ENCODE data around the gene CDR2L. TPM values are rescaled to one million over a fixed set of nuclear protein-coding genes. Genes with fewer than 3 reads are reported as not detected.

The CDR2L gene
- total RNA-seq, 2 experiments from 2014 or later, result 1.1 to 1.3 TPM

GRCh38 chr17:74951680-74952421 is 35.6 kb upstream of the CDR2L start:
- intact Hi-C loops (cut with micrococcal nuclease), result no loop called here
- Mint-ChIP-seq H3K27me3 (no peaks in the 10 kb centered on the region), H3K4me1 (ENCODE audit: low read depth) (no peaks in the 10 kb centered on the region), H3K9me3 (no peaks in the 10 kb centered on the region), H3K4me3 (no peak overlapping the region), H3K27ac (no peak overlapping the region), H3K36me3 (no peaks in the 10 kb centered on the region)
- ChIA-PET POLR2A (no interaction called here), CTCF (interaction anchor here (0.5 to 2.4 kb wide), 2 partner anchors 9 to 154 kb away, joined by 3 to 21 read pairs; no protein-coding TSS in a partner anchor)
- DNase-seq, result no peak

GRCh38 chr17:74952431-74953133 is 34.9 kb upstream of the CDR2L start:
- DNase-seq, result no peak
- H3K27me3 Mint-ChIP-seq, result no peaks in the 10 kb centered on the region
- no peak overlapping the region for H3K27ac Mint-ChIP-seq
- no peaks in the 10 kb centered on the region for H3K36me3 Mint-ChIP-seq
- ChIA-PET CTCF (interaction anchor here (1.0 to 2.4 kb wide), 2 partner anchors 9 to 162 kb away, joined by 3 to 21 read pairs; no protein-coding TSS in a partner anchor), POLR2A (interaction anchor here (0.6 kb wide), 1 partner anchor 34 kb away, joined by 3 read pairs; no protein-coding TSS in a partner anchor)
- no peaks in the 10 kb centered on the region for H3K4me1 Mint-ChIP-seq (ENCODE audit: low read depth)
- no peak overlapping the region for H3K4me3 Mint-ChIP-seq
- no peaks in the 10 kb centered on the region for H3K9me3 Mint-ChIP-seq
- intact Hi-C loops (cut with micrococcal nuclease), result no loop called here

- Mint-ChIP-seq H3K4me1 (ENCODE audit: low read depth) (peaks cover 2% of the 10 kb centered on the region), H3K27me3 (no peaks in the 10 kb centered on the region), H3K27ac (no peak overlapping the region), H3K9me3 (no peaks in the 10 kb centered on the region), H3K4me3 (no peak overlapping the region), H3K36me3 (no peaks in the 10 kb centered on the region)
- intact Hi-C loops (cut with micrococcal nuclease), result no loop called here
- POLR2A ChIA-PET, result interaction anchor here (0.6 kb wide), 1 partner anchor 35 kb away, joined by 3 read pairs; no protein-coding TSS in a partner anchor
- CTCF ChIA-PET, result interaction anchor here (1.0 to 9.3 kb wide), 3 partner anchors 8 to 162 kb away, joined by 3 to 195 read pairs (median 21); partner anchors contain the start of genes OTOP2 and USH1G
- no peak for DNase-seq
Observed at GRCh38 chr17:74953134-74953687, 34.2 kb upstream of the CDR2L start.

- CTCF ChIA-PET, result interaction anchor here (9.3 kb wide), 1 partner anchor 30 kb away, joined by 195 read pairs; the partner anchor contains the start of genes OTOP2 and USH1G
- no peaks in the 10 kb centered on the region for H3K27me3 Mint-ChIP-seq
- POLR2A ChIA-PET, result no interaction called here
- intact Hi-C loops (cut with micrococcal nuclease), result no loop called here
- DNase-seq, result no peak
- no peaks in the 10 kb centered on the region for H3K9me3 Mint-ChIP-seq
- peaks cover 2% of the 10 kb centered on the region for H3K4me1 Mint-ChIP-seq (ENCODE audit: low read depth)
- H3K36me3 Mint-ChIP-seq, result no peaks in the 10 kb centered on the region
- H3K27ac Mint-ChIP-seq, result no peak overlapping the region
- no peak overlapping the region for H3K4me3 Mint-ChIP-seq
Observed at GRCh38 chr17:74954115-74954514, 33.3 kb upstream of the CDR2L start.

- Mint-ChIP-seq H3K27ac (no peak overlapping the region), H3K9me3 (no peaks in the 10 kb centered on the region), H3K4me3 (no peak overlapping the region), H3K36me3 (no peaks in the 10 kb centered on the region), H3K4me1 (ENCODE audit: low read depth) (peaks cover 2% of the 10 kb centered on the region), H3K27me3 (no peaks in the 10 kb centered on the region)
- DNase-seq, result no peak
- intact Hi-C loops (cut with micrococcal nuclease), result loop anchor here (5.0 kb wide), 1 partner anchor 163 kb away; no protein-coding TSS in a partner anchor
- CTCF ChIA-PET, result interaction anchor here (9.3 kb wide), 1 partner anchor 31 kb away, joined by 195 read pairs; the partner anchor contains the start of genes OTOP2 and USH1G
- POLR2A ChIA-PET, result no interaction called here
Observed at GRCh38 chr17:74954665-74955421, 32.6 kb upstream of the CDR2L start.

GRCh38 chr17:74956093-74956492 is 31.3 kb upstream of the CDR2L start:
- DNase-seq, result no peak
- no peak overlapping the region for H3K27ac Mint-ChIP-seq
- H3K36me3 Mint-ChIP-seq, result no peaks in the 10 kb centered on the region
- H3K27me3 Mint-ChIP-seq, result no peaks in the 10 kb centered on the region
- H3K4me3 Mint-ChIP-seq, result no peak overlapping the region
- CTCF ChIA-PET, result interaction anchor here (1.1 to 9.3 kb wide), 6 partner anchors 9 to 113 kb away, joined by 3 to 195 read pairs (median 3); partner anchors contain the start of genes MRPL58, OTOP2 and USH1G
- H3K9me3 Mint-ChIP-seq, result no peaks in the 10 kb centered on the region
- POLR2A ChIA-PET, result no interaction called here
- H3K4me1 Mint-ChIP-seq (ENCODE audit: low read depth), result peaks cover 6% of the 10 kb centered on the region
- intact Hi-C loops (cut with micrococcal nuclease), result loop anchor here (5.0 kb wide), 1 partner anchor 164 kb away; no protein-coding TSS in a partner anchor

- ChIA-PET POLR2A (no interaction called here), CTCF (interaction anchor here (0.6 to 9.3 kb wide), 40 partner anchors 9 to 385 kb away, joined by 3 to 195 read pairs (median 4); partner anchors contain the start of genes ARMC7, CDR2L, FADS6 and FDXR)
- Mint-ChIP-seq H3K36me3 (no peaks in the 10 kb centered on the region), H3K4me1 (ENCODE audit: low read depth) (peaks cover 9% of the 10 kb centered on the region), H3K27me3 (no peaks in the 10 kb centered on the region), H3K27ac (no peak overlapping the region), H3K9me3 (no peaks in the 10 kb centered on the region), H3K4me3 (no peak overlapping the region)
- intact Hi-C loops (cut with micrococcal nuclease), result loop anchor here (1.0 to 5.0 kb wide), 2 partner anchors 35 to 166 kb away; partner anchors contain the start of gene USH1G
- peak; percentile 85 for DNase-seq
Observed at GRCh38 chr17:74957935-74958740, 29.3 kb upstream of the CDR2L start.

GRCh38 chr17:74959826-74960515 is 27.5 kb upstream of the CDR2L start:
- intact Hi-C loops (cut with micrococcal nuclease), result loop anchor here (2.0 to 5.0 kb wide), 4 partner anchors 52 to 222 kb away; partner anchors contain the start of genes MRPL58 and SUMO2
- H3K4me1 Mint-ChIP-seq (ENCODE audit: low read depth), result peaks cover 9% of the 10 kb centered on the region
- ChIA-PET POLR2A (interaction anchor here (0.6 to 1.0 kb wide), 2 partner anchors 52 to 287 kb away, joined by 3 read pairs; partner anchors contain the start of gene MRPL58), CTCF (interaction anchor here (0.8 to 9.3 kb wide), 41 partner anchors 8 to 452 kb away, joined by 3 to 195 read pairs (median 9); partner anchors contain the start of genes ARMC7, ATP5PD, CDR2L and HID1)
- H3K9me3 Mint-ChIP-seq, result no peaks in the 10 kb centered on the region
- no peaks in the 10 kb centered on the region for H3K36me3 Mint-ChIP-seq
- no peak overlapping the region for H3K4me3 Mint-ChIP-seq
- H3K27me3 Mint-ChIP-seq, result no peaks in the 10 kb centered on the region
- DNase-seq, result no peak
- H3K27ac Mint-ChIP-seq, result no peak overlapping the region

- intact Hi-C loops (cut with micrococcal nuclease), result loop anchor here (1.0 to 5.0 kb wide), 5 partner anchors 52 to 241 kb away; partner anchors contain the start of genes ARMC7, MRPL58 and SUMO2
- POLR2A ChIA-PET, result interaction anchor here (1.0 to 1.5 kb wide), 4 partner anchors 27 to 154 kb away, joined by 3 to 4 read pairs (median 3); partner anchors contain the start of genes CDR2L, FDXR and MRPL58
- H3K4me3 Mint-ChIP-seq, result no peak overlapping the region
- no peak overlapping the region for H3K27ac Mint-ChIP-seq
- peak; percentile 78 for DNase-seq
- CTCF ChIA-PET, result interaction anchor here (0.6 to 9.3 kb wide), 71 partner anchors 9 to 593 kb away, joined by 3 to 195 read pairs (median 6); partner anchors contain the start of genes ARMC7, ATP5PD, CDR2L and FDXR
- no peaks in the 10 kb centered on the region for H3K36me3 Mint-ChIP-seq
- peaks cover 9% of the 10 kb centered on the region for H3K4me1 Mint-ChIP-seq (ENCODE audit: low read depth)
- no peaks in the 10 kb centered on the region for H3K27me3 Mint-ChIP-seq
- H3K9me3 Mint-ChIP-seq, result no peaks in the 10 kb centered on the region
Observed at GRCh38 chr17:74960570-74961342, 26.7 kb upstream of the CDR2L start.

Data from activated CD4-positive, alpha-beta memory T cell treated with anti-CD3 and anti-CD28 coated beads for 36 hours (primary cell).